K562 (cell line): Measurements from ENCODE around the gene MPRIP. TPM values are rescaled to one million over a fixed set of nuclear protein-coding genes. Genes with fewer than 3 reads are reported as not detected.

Experiments used
- ATAC-seq: fragments of 200-7000 bp; cut with Tn5 transposase; 3 replicates; pipeline ENCODE4 v1.9.1; 2020; ENCODE audit warnings: moderate library complexity
- BruUV-seq: library from RNA; stranded (reverse); fragments of 400-500 nt; replicated peaks from 2 replicates; lab custom pipeline; 2021; lab: Mats Ljungman, UMichigan
- CTCF ChIA-PET: fragments of 300-600 bp; formaldehyde crosslinking; extraction: SDS; loops from one replicate; lab custom pipeline; 2021; ENCODE audit warnings: low intra/inter-chr PET ratio; lab: Yijun Ruan, JAX
- POLR2A ChIA-PET: fragments of 300-600, 350-650 bp; sonication (Branson Sonifier 250); formaldehyde crosslinking; extraction: SDS; loops from one replicate; lab custom pipeline; 2021; ENCODE audit warnings: antibody characterized with exemption, inconsistent platforms; lab: Yijun Ruan, JAX
- DNase-seq, 4 experiments: peaks; one replicate each; pipeline versions ENCODE4 v3.0.0 to v3.0.0-alpha.2; 2011 to 2018; ENCODE audit warnings: low spot score in 3 of 4, mixed read lengths in 3 of 4; ENCODE audit errors: extremely low read depth in 1 of 4
- FAIRE-seq: peaks from 2 replicates; lab custom pipeline; 2011; peaks lifted over from hg19 to GRCh38; lab: Jason Lieb, UNC
- H2AFZ ChIP-seq: 2 replicates; pipeline ENCODE4 v1.6.0; 2011; ENCODE audit warnings: low read depth, low read length, control low read depth, inconsistent platforms
- H3K27ac ChIP-seq: fragments of 200-600 bp; 3 replicates; pipeline ENCODE4 v1.8.0; 2011; ENCODE audit warnings: low read depth, mild to moderate bottlenecking, control low read depth, inconsistent platforms, low read length, moderate library complexity, mixed read lengths; ENCODE audit errors: extremely low read depth
- H3K27me3 ChIP-seq, 2 experiments: fragments of 300-600 bp in 1 of 2; 2 replicates in 1 of 2; 3 replicates in 1 of 2; pipeline versions ENCODE4 v1.6.0 to v1.8.0; 2011; ENCODE audit warnings: inconsistent platforms in 2 of 2, low read length in 2 of 2, mild to moderate bottlenecking in 1 of 2, mixed read lengths in 1 of 2, moderate library complexity in 1 of 2; ENCODE audit not compliant: control insufficient read depth in 2 of 2, insufficient read depth in 2 of 2
- H3K36me3 ChIP-seq: fragments of 300-600 bp; 3 replicates; pipeline ENCODE4 v1.8.0; 2011; ENCODE audit warnings: mild to moderate bottlenecking, low read length, inconsistent platforms; ENCODE audit not compliant: control insufficient read depth, insufficient read depth
- H3K4me1 ChIP-seq, 2 experiments: fragments of 200-600 bp in 1 of 2; replicated peaks in 1 of 2; 2 replicates in 1 of 2; 3 replicates in 1 of 2; pipeline versions ENCODE4 v1.5.1 to v1.8.0; 2011; ENCODE audit warnings: inconsistent platforms in 2 of 2, low read length in 2 of 2, mild to moderate bottlenecking in 1 of 2, mixed read lengths in 1 of 2, moderate library complexity in 1 of 2; ENCODE audit not compliant: control insufficient read depth in 2 of 2, insufficient read depth in 2 of 2
- H3K4me2 ChIP-seq: 2 replicates; pipeline ENCODE4 v1.6.1; 2011; ENCODE audit warnings: low read length, control low read depth, inconsistent platforms, mixed read lengths; ENCODE audit not compliant: insufficient read depth
- H3K4me3 ChIP-seq: fragments of 200-600 bp; sonication (generic), shearing (Covaris generic); 2 replicates; pipeline ENCODE4 v1.5.1; 2016; ENCODE audit warnings: control low read depth, inconsistent platforms
- H3K79me2 ChIP-seq: fragments of 200-600 bp; 3 replicates; pipeline ENCODE4 v1.8.0; 2011; ENCODE audit warnings: low read length, inconsistent platforms; ENCODE audit not compliant: control insufficient read depth, insufficient read depth
- H3K9ac ChIP-seq, 2 experiments: 2 replicates each; pipeline versions ENCODE4 v1.6.0 to v1.6.1; 2011; ENCODE audit warnings: low read depth in 2 of 2, low read length in 2 of 2, control low read depth in 1 of 2, inconsistent platforms in 1 of 2, mild to moderate bottlenecking in 1 of 2, mixed read lengths in 1 of 2; ENCODE audit not compliant: insufficient read depth in 1 of 2
- H3K9me1 ChIP-seq: one replicate; pipeline ENCODE4 v1.6.0; 2011; ENCODE audit warnings: inconsistent platforms, mild to moderate bottlenecking, low read length, moderate library complexity; ENCODE audit not compliant: control insufficient read depth, insufficient read depth
- H3K9me3 ChIP-seq: replicated peaks from 2 replicates; pipeline ENCODE4 v1.5.1; 2011; ENCODE audit warnings: low read depth, low read length, inconsistent platforms; ENCODE audit not compliant: control insufficient read depth, insufficient read depth
- H4K20me1 ChIP-seq: replicated peaks from 2 replicates; pipeline ENCODE4 v1.6.1; 2011; ENCODE audit warnings: low read length, inconsistent platforms, mixed read lengths; ENCODE audit not compliant: control insufficient read depth, insufficient read depth
- ESRRA ChIP-seq: fragments of 450-650 bp; IDR thresholded peaks from 2 replicates; pipeline ENCODE4 v1.6.1; 2014; ENCODE audit warnings: low read depth, mild to moderate bottlenecking, moderate library complexity, borderline replicate concordance
- GABPB2 ChIP-seq: fragments of 250-450 bp; sonication (Bioruptor Pico); conservative IDR thresholded peaks from 2 replicates; pipeline ENCODE4 v1.5.1; 2021; ENCODE audit warnings: mild to moderate bottlenecking
- MTA3 ChIP-seq: fragments of 450-650 bp; formaldehyde crosslinking; IDR thresholded peaks from 2 replicates; pipeline ENCODE4 v1.6.1; 2017; ENCODE audit warnings: mild to moderate bottlenecking, borderline replicate concordance
- NR1H2 ChIP-seq: sonication (generic); formaldehyde crosslinking; IDR thresholded peaks from 2 replicates; pipeline ENCODE4 v1.4.0; 2020; ENCODE audit warnings: mild to moderate bottlenecking, missing genetic modification reagents
- TAF7 ChIP-seq: fragments of 450-650 bp; IDR thresholded peaks from 2 replicates; pipeline ENCODE4 v1.6.1; 2016; ENCODE audit warnings: missing genetic modification characterization, missing compliant biosample characterization
- TFAP4 ChIP-seq: sonication (generic); formaldehyde crosslinking; IDR thresholded peaks from 2 replicates; pipeline ENCODE4 v1.8.0; 2022; ENCODE audit warnings: missing genetic modification reagents, mild to moderate bottlenecking, moderate library complexity, borderline replicate concordance
- ZNF140 ChIP-seq: fragments of 250-450 bp; sonication (Bioruptor Pico); IDR thresholded peaks from 2 replicates; pipeline ENCODE4 v1.8.0; 2021; ENCODE audit warnings: moderate library complexity, mild to moderate bottlenecking, inconsistent platforms
- ZNF830 ChIP-seq: fragments of 250-450 bp; sonication (Bioruptor Pico); IDR thresholded peaks from 2 replicates; pipeline ENCODE4 v1.5.0; 2021; ENCODE audit warnings: mild to moderate bottlenecking
- WGBS: fragments of 100-300 bp; shearing (Covaris generic); methylation state at CpG from one replicate; pipeline ENCODE4 v1.1.6; 2016; ENCODE audit warnings: low coverage, mixed read lengths; ENCODE audit not compliant: insufficient coverage; ENCODE audit errors: missing lambda C conversion rate; 5-methylcytosine and 5-hydroxymethylcytosine counted together
- in situ Hi-C: fragments of 300-500 bp; cut with MboI; formaldehyde crosslinking; loops from 4 replicates; pipeline ENCODE4 v1.15.0; 2018; ENCODE audit warnings: inconsistent platforms, mixed read lengths
- intact Hi-C: fragments of 100-400 bp; cut with micrococcal nuclease; formaldehyde crosslinking; loops from 2 replicates; pipeline ENCODE4 v1.14.2; 2022
- polyA plus RNA-seq, 8 experiments: library from polyadenylated mRNA; depleted of rRNA in 4 of 8; stranded (reverse) in 5 of 8; unstranded in 3 of 8; fragments of >200 nt; fragmentation: Nextera tagmentation in 2 of 8; fragmentation: Illumina TruSeq in 1 of 8; extraction: Ambion mirVana in 2 of 8; extraction: Trizol in 1 of 8; gene quantifications; 2 replicates each; pipeline versions ENCODE4 v1.2.1 to v1.2.3, GENCODE V29; 2011 to 2014; ENCODE audit warnings: inconsistent platforms in 1 of 8, missing spikeins in 1 of 8
- total RNA-seq, 7 experiments: library from RNA; depleted of rRNA in 6 of 7; stranded (reverse); fragments of >200 nt in 6 of 7; fragmentation: Illumina TruSeq in 2 of 7; extraction: Trizol in 2 of 7; gene quantifications; 2 replicates each; pipeline versions ENCODE4 v1.2.1 to v1.2.3, GENCODE V29; 2011 to 2021; ENCODE audit warnings: low replicate concordance in 1 of 7

MPRIP gene
- total and polyA plus RNA-seq, 9 of the 15 experiments (the other 6 are each of a cell fraction or from before 2014, with no cell fraction given), result 10.0 to 72.6 (median 30.1) TPM

- FAIRE-seq, result no peak
- no peak for DNase-seq
- 90% methylated on average over 4 of the region's 7 CpGs for WGBS
- peak overlapping the region in 1 of 2 experiments; percentile 64; a peak in 2 of 4 replicates for H3K9ac ChIP-seq
- H3K9me3 ChIP-seq, result no peaks in the 10 kb centered on the region
- no peak overlapping the region for H3K4me2 ChIP-seq
- no peak overlapping the region for H3K4me3 ChIP-seq
- peaks cover 3% of the 10 kb centered on the region for H4K20me1 ChIP-seq
- TF ChIP-seq NR1H2 (CRISPR knock-in tag), result no peak
- no peak for TF ChIP-seq GABPB2 (CRISPR knock-in tag)
- no peak for TF ChIP-seq TAF7 (tag)
- TF ChIP-seq MTA3, result no peak
- no peak for TF ChIP-seq ZNF830
- TF ChIP-seq ZNF140 (CRISPR knock-in tag), result no peak
- TF ChIP-seq TFAP4 (CRISPR knock-in tag), result no peak
- no peak for TF ChIP-seq ESRRA
- H3K4me1 ChIP-seq, result peaks cover 3 to 8% of the 10 kb centered on the region in 2 experiments; a peak in 3 of 5 replicates
- no peaks in the 10 kb centered on the region for H3K36me3 ChIP-seq
- no peaks in the 10 kb centered on the region for H3K79me2 ChIP-seq
- no TSS peak for BruUV-seq
- in situ Hi-C loops, result no loop called here
- no peak overlapping the region for H2AFZ ChIP-seq
- intact Hi-C loops, result no loop called here
- no peak overlapping the region for H3K27ac ChIP-seq
- ATAC-seq, result no peak
- no peaks in the 10 kb centered on the region for H3K9me1 ChIP-seq
- ChIA-PET CTCF (no interaction called here), POLR2A (interaction anchor here (1.2 to 2.0 kb wide), 2 partner anchors 11 to 15 kb away, joined by 3 to 5 read pairs; no protein-coding TSS in a partner anchor)
- no peaks in the 10 kb centered on the region for H3K27me3 ChIP-seq
Measured at GRCh38 chr17:17097763-17098345, 55.6 kb downstream of the MPRIP start.
